Vagina (tissue), 2 donors: ENCODE data around the gene MAD1L1. TPM values are rescaled to one million over a fixed set of nuclear protein-coding genes. Genes with fewer than 3 reads are reported as not detected.

ENCODE experiments used
- DNase-seq, 2 donors: peaks; one replicate each; pipeline ENCODE4 v3.0.0-alpha.2; 2017; ENCODE audit errors: extremely low spot score in 2 of 2
- H3K27ac ChIP-seq: fragments of 200-600 bp; sonication (generic); one replicate; pipeline ENCODE4 v1.5.1; 2019
- H3K27me3 ChIP-seq: fragments of 200-600 bp; sonication (generic); one replicate; pipeline ENCODE4 v1.5.1; 2019
- H3K36me3 ChIP-seq, 2 donors: fragments of 200-600 bp; sonication (generic); one replicate each; pipeline ENCODE4 v1.5.1; 2017 to 2019
- H3K4me1 ChIP-seq: fragments of 200-600 bp; sonication (generic); one replicate; pipeline ENCODE4 v1.5.1; 2019
- H3K4me3 ChIP-seq, 2 donors: fragments of 200-600 bp; sonication (generic); 1 replicate in 1 of 2; 2 replicates in 1 of 2; pipeline ENCODE4 v1.5.1; 2016 to 2019
- H3K9me3 ChIP-seq: fragments of 200-600 bp; sonication (generic); one replicate; pipeline ENCODE4 v1.5.1; 2019
- CTCF ChIP-seq, 3 experiments: fragments of 450-650 bp in 2 of 3; fragments of 200-600 bp in 1 of 3; sonication (generic) in 1 of 3; IDR thresholded peaks; one replicate each; pipeline ENCODE4 v1.5.1; 2017 to 2019; ENCODE audit warnings: antibody characterized with exemption in 3 of 3, mild to moderate bottlenecking in 2 of 3, moderate library complexity in 2 of 3
- POLR2A ChIP-seq, 2 donors: fragments of 450-650 bp; IDR thresholded peaks; one replicate each; pipeline ENCODE4 v1.6.1; 2017; ENCODE audit warnings: antibody characterized with exemption in 2 of 2, mild to moderate bottlenecking in 2 of 2, moderate library complexity in 2 of 2
- POLR2AphosphoS5 ChIP-seq, 2 donors: sonication (generic); formaldehyde crosslinking; IDR thresholded peaks; one replicate each; pipeline ENCODE4 v1.9.0; 2017; ENCODE audit warnings: antibody characterized with exemption in 2 of 2, mild to moderate bottlenecking in 2 of 2, low read depth in 1 of 2; ENCODE audit not compliant: insufficient read depth in 1 of 2
- intact Hi-C: fragments of 100-400 bp; cut with DNase I; formaldehyde crosslinking; loops from one replicate; pipeline ENCODE4 v1.15.1; 2023
- total RNA-seq: library from RNA; depleted of rRNA; stranded (reverse); fragments of >200 nt; gene quantifications from one replicate; pipeline ENCODE4 v1.2.3, GENCODE V29; 2016

Gene MAD1L1
- total RNA-seq, 1 donor from 2014 or later, result 62.4 TPM

GRCh38 chr7:2266911-2267310 is 34.2 kb upstream of the MAD1L1 start:
- DNase-seq, result no peak
- no peak overlapping the region for H3K4me3 ChIP-seq
- no peaks in the 10 kb centered on the region for H3K27me3 ChIP-seq
- intact Hi-C loops, result no loop called here
- H3K9me3 ChIP-seq, result no peaks in the 10 kb centered on the region
- H3K27ac ChIP-seq, result no peak overlapping the region
- H3K4me1 ChIP-seq, result peaks cover 6% of the 10 kb centered on the region
- no peak for TF ChIP-seq POLR2AphosphoS5 (IDR thresholded peaks at IDR 0.05; ENCODE audit: insufficient read depth in 1 of 2, low read depth in 1 of 2)
- TF ChIP-seq CTCF (IDR thresholded peaks at IDR 0.05), result no peak
- no peak for TF ChIP-seq POLR2A (IDR thresholded peaks at IDR 0.05)
- peaks cover 0 to 19% of the 10 kb centered on the region in 2 donors for H3K36me3 ChIP-seq

GRCh38 chr7:2264158-2264557 is 31.4 kb upstream of the MAD1L1 start:
- intact Hi-C loops, result loop anchor here (5.0 kb wide), 1 partner anchor 1602 kb away; no protein-coding TSS in a partner anchor
- peaks cover 0 to 10% of the 10 kb centered on the region in 2 donors for H3K36me3 ChIP-seq
- no peak for DNase-seq
- H3K9me3 ChIP-seq, result no peaks in the 10 kb centered on the region
- TF ChIP-seq POLR2AphosphoS5 (IDR thresholded peaks at IDR 0.05; ENCODE audit: insufficient read depth in 1 of 2, low read depth in 1 of 2) (no peak), CTCF (IDR thresholded peaks at IDR 0.05) (no peak), POLR2A (IDR thresholded peaks at IDR 0.05) (no peak)
- no peak overlapping the region for H3K27ac ChIP-seq
- no peak overlapping the region for H3K4me3 ChIP-seq
- no peaks in the 10 kb centered on the region for H3K4me1 ChIP-seq
- H3K27me3 ChIP-seq, result no peaks in the 10 kb centered on the region

- Histone ChIP-seq H3K4me3 (no peak overlapping the region), H3K27me3 (no peaks in the 10 kb centered on the region), H3K27ac (no peak overlapping the region), H3K9me3 (no peaks in the 10 kb centered on the region), H3K36me3 (peaks cover 0 to 10% of the 10 kb centered on the region in 2 donors), H3K4me1 (no peaks in the 10 kb centered on the region)
- intact Hi-C loops, result loop anchor here (5.0 kb wide), 1 partner anchor 1601 kb away; no protein-coding TSS in a partner anchor
- DNase-seq, result no peak
- TF ChIP-seq POLR2A (IDR thresholded peaks at IDR 0.05) (no peak), CTCF (IDR thresholded peaks at IDR 0.05) (no peak), POLR2AphosphoS5 (IDR thresholded peaks at IDR 0.05; ENCODE audit: insufficient read depth in 1 of 2, low read depth in 1 of 2) (no peak)
Observed at GRCh38 chr7:2263176-2263575, 30.4 kb upstream of the MAD1L1 start.

- H3K36me3 ChIP-seq, result peaks cover 0 to 21% of the 10 kb centered on the region in 2 donors
- TF ChIP-seq POLR2AphosphoS5 (IDR thresholded peaks at IDR 0.05; ENCODE audit: insufficient read depth in 1 of 2, low read depth in 1 of 2), result no peak
- TF ChIP-seq POLR2A (IDR thresholded peaks at IDR 0.05), result no peak
- no peak for TF ChIP-seq CTCF (IDR thresholded peaks at IDR 0.05)
- no peak overlapping the region for H3K27ac ChIP-seq
- no peaks in the 10 kb centered on the region for H3K27me3 ChIP-seq
- H3K9me3 ChIP-seq, result no peaks in the 10 kb centered on the region
- H3K4me1 ChIP-seq, result no peaks in the 10 kb centered on the region
- H3K4me3 ChIP-seq, result no peak overlapping the region
- DNase-seq, result no peak
- intact Hi-C loops, result loop anchor here (5.0 kb wide), 1 partner anchor 1599 kb away; no protein-coding TSS in a partner anchor
Observed at GRCh38 chr7:2261611-2262010, 28.9 kb upstream of the MAD1L1 start.

- Histone ChIP-seq H3K9me3 (no peaks in the 10 kb centered on the region), H3K27me3 (no peaks in the 10 kb centered on the region), H3K4me1 (no peaks in the 10 kb centered on the region), H3K4me3 (no peak overlapping the region), H3K27ac (no peak overlapping the region), H3K36me3 (peaks cover 0 to 29% of the 10 kb centered on the region in 2 donors)
- no peak for TF ChIP-seq POLR2AphosphoS5 (IDR thresholded peaks at IDR 0.05; ENCODE audit: insufficient read depth in 1 of 2, low read depth in 1 of 2)
- no peak for TF ChIP-seq POLR2A (IDR thresholded peaks at IDR 0.05)
- TF ChIP-seq CTCF (IDR thresholded peaks at IDR 0.05), result no peak
- intact Hi-C loops, result loop anchor here (5.0 kb wide), 1 partner anchor 1599 kb away; no protein-coding TSS in a partner anchor
- DNase-seq, result no peak
Observed at GRCh38 chr7:2260820-2261219, 28.1 kb upstream of the MAD1L1 start.
